CD4-positive, alpha-beta T cell (primary cell): ENCODE data around the gene FRS3. TPM values are rescaled to one million over a fixed set of nuclear protein-coding genes. Genes with fewer than 3 reads are reported as not detected.
"Not testable (repeated sequence)": the region's sequence is repeated elsewhere in the genome, so short reads cannot be mapped to it uniquely, and the experiment has no call there.

ENCODE experiments used
- ATAC-seq: fragments of 200-7000 bp; cut with Tn5 transposase; one replicate; pipeline ENCODE4 v1.10.0; 2022; ENCODE audit warnings: mild to moderate bottlenecking; ENCODE audit not compliant: poor library complexity
- CTCF ChIA-PET: fragments of 350-600 bp; sonication (Branson Sonifier 250); formaldehyde crosslinking; loops from one replicate; lab custom pipeline; 2021; ENCODE audit warnings: antibody characterized with exemption, inconsistent platforms; lab: Charles Lee
- POLR2A ChIA-PET: fragments of 350-600 bp; sonication (Branson Sonifier 250); formaldehyde crosslinking; loops from one replicate; lab custom pipeline; 2021; ENCODE audit warnings: antibody characterized with exemption, inconsistent platforms; lab: Charles Lee
- DNase-seq, 14 experiments: peaks; one replicate each; pipeline ENCODE4 v3.0.0-alpha.2; 2013 to 2020; ENCODE audit warnings: mixed read lengths in 2 of 14
- H3K27ac ChIP-seq, 2 donors: one replicate each; pipeline versions ENCODE4 v1.5.1 to v1.7.0; 2013; ENCODE audit warnings: low read length in 2 of 2, low read depth in 1 of 2, mild to moderate bottlenecking in 1 of 2
- H3K27me3 ChIP-seq, 2 experiments: 1 replicate in 1 of 2; 2 replicates in 1 of 2; pipeline versions ENCODE4 v1.6.1 to v1.7.0; 2013; ENCODE audit warnings: low read length in 2 of 2, control low read depth in 1 of 2, mild to moderate bottlenecking in 1 of 2, moderate library complexity in 1 of 2; ENCODE audit not compliant: insufficient read depth in 2 of 2, control insufficient read depth in 1 of 2
- H3K36me3 ChIP-seq: one replicate; pipeline ENCODE4 v1.6.1; 2013; ENCODE audit warnings: low read length, control low read depth; ENCODE audit not compliant: insufficient read depth
- H3K4me1 ChIP-seq: one replicate; pipeline ENCODE4 v1.6.1; 2013; ENCODE audit warnings: low read length, control low read depth; ENCODE audit not compliant: insufficient read depth
- H3K4me3 ChIP-seq: one replicate; pipeline ENCODE4 v1.5.1; 2013; ENCODE audit warnings: mild to moderate bottlenecking, low read length, moderate library complexity
- H3K9me3 ChIP-seq, 2 experiments: 1 replicate in 1 of 2; 2 replicates in 1 of 2; pipeline versions ENCODE4 v1.6.1 to v1.7.0; 2013; ENCODE audit warnings: low read length in 2 of 2, mild to moderate bottlenecking in 2 of 2, control low read depth in 1 of 2, moderate library complexity in 1 of 2; ENCODE audit not compliant: control insufficient read depth in 1 of 2, insufficient read depth in 1 of 2
- H3K27ac Mint-ChIP-seq: one replicate; pipeline ENCODE4 v1.8.0; 2020; ENCODE audit warnings: mixed read lengths
- H3K27me3 Mint-ChIP-seq: one replicate; pipeline ENCODE4 v1.8.0; 2021; ENCODE audit warnings: mixed read lengths
- H3K36me3 Mint-ChIP-seq: one replicate; pipeline ENCODE4 v1.8.0; 2021; ENCODE audit warnings: low read depth, mixed read lengths
- H3K4me1 Mint-ChIP-seq: one replicate; pipeline ENCODE4 v1.8.0; 2021; ENCODE audit warnings: low read depth, mixed read lengths
- H3K4me3 Mint-ChIP-seq: one replicate; pipeline ENCODE4 v1.8.0; 2020; ENCODE audit warnings: mild to moderate bottlenecking, mixed read lengths
- H3K9me3 Mint-ChIP-seq: one replicate; pipeline ENCODE4 v1.8.0; 2020; ENCODE audit warnings: mixed read lengths
- intact Hi-C, 2 experiments: fragments of 100-400 bp; cut with DNase I in 1 of 2; cut with micrococcal nuclease in 1 of 2; formaldehyde crosslinking; loops; one replicate each; pipeline versions ENCODE4 v1.15.1 to v1.9.0; 2023 to 2025; cut with DNase I, micrococcal nuclease
- total RNA-seq, 174 experiments: library from RNA in 2 of 174; stranded (reverse) in 2 of 174; gene quantifications; one replicate each; pipeline ENCODE4 v1.2.3 and lab custom pipeline; 2021 to 2026
- TF ChIP-seq, protein P1 (sequence below): fragments of 200-600 bp; IDR thresholded peaks from one replicate; pipeline ENCODE4 v1.8.0; 2022; ENCODE audit warnings: antibody characterized with exemption, mild to moderate bottlenecking

Gene FRS3
- total RNA-seq, 2 experiments from 2014 or later: 4.6 to 5.4 TPM

- peaks cover 22% of the 10 kb centered on the region for H3K36me3 Mint-ChIP-seq
- H3K4me1 ChIP-seq: peaks cover 5% of the 10 kb centered on the region
- no peak overlapping the region for H3K4me3 ChIP-seq
- H3K27ac Mint-ChIP-seq: no peak overlapping the region
- H3K27me3 ChIP-seq: no peaks in the 10 kb centered on the region
- H3K27ac ChIP-seq: no peak overlapping the region
- no peaks in the 10 kb centered on the region for H3K9me3 Mint-ChIP-seq
- ATAC-seq: no peak
- H3K36me3 ChIP-seq: peaks cover 31% of the 10 kb centered on the region
- CTCF ChIA-PET: interaction anchor here (1.5 kb wide), 1 partner anchor 19 kb away, joined by 3 read pairs; the partner anchor contains the start of gene TOMM6
- H3K4me3 Mint-ChIP-seq: no peak overlapping the region
- H3K27me3 Mint-ChIP-seq: no peaks in the 10 kb centered on the region
- POLR2A ChIA-PET: no interaction called here
- no peak for DNase-seq
- intact Hi-C loops: no loop called here
- no peaks in the 10 kb centered on the region for H3K9me3 ChIP-seq
- no peaks in the 10 kb centered on the region for H3K4me1 Mint-ChIP-seq
- TF ChIP-seq, protein P1, sequence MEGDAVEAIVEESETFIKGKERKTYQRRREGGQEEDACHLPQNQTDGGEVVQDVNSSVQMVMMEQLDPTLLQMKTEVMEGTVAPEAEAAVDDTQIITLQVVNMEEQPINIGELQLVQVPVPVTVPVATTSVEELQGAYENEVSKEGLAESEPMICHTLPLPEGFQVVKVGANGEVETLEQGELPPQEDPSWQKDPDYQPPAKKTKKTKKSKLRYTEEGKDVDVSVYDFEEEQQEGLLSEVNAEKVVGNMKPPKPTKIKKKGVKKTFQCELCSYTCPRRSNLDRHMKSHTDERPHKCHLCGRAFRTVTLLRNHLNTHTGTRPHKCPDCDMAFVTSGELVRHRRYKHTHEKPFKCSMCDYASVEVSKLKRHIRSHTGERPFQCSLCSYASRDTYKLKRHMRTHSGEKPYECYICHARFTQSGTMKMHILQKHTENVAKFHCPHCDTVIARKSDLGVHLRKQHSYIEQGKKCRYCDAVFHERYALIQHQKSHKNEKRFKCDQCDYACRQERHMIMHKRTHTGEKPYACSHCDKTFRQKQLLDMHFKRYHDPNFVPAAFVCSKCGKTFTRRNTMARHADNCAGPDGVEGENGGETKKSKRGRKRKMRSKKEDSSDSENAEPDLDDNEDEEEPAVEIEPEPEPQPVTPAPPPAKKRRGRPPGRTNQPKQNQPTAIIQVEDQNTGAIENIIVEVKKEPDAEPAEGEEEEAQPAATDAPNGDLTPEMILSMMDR: no peak
Measured at GRCh38 chr6:41768545-41769308, 11.0 kb downstream of the FRS3 start.

DNA sequence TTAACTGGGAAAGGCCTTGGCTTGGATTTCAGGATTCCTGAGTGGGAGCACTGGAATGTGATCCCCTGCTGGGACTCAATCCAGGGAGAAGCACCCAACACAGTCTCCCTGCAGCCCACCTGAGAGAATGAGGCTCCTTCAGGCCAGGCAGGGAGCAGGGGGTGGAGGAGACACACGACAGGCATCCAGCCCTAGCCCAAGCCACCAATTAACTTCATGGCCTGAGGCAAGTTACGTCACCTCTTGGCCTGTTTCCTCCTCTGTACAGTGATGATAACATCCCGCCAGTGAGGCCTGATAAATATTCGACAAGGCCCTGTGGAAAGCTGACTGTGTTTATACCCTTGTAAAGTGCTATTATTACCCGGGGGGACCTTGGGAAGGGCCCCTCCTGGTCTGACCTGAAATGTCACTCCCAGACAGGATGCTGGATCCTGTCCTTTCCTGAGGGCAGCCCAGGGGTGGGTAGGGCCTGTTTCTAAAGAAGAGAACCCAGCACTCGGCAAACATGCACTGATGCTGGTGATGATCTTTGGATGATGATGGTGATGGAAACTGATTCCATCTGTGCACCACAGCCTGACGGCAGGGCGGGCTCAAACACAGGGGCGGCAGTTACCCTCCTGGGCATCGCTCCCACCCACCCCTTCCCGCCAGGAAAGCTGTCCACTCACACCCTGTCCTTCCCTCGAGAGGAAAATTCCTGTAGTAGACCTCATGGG is 12.4 kb downstream of the FRS3 start:
- ChIA-PET POLR2A (no interaction called here), CTCF (no interaction called here)
- DNase-seq (no peak), ATAC-seq (no peak)
- no peaks in the 10 kb centered on the region for H3K9me3 Mint-ChIP-seq
- peaks cover 21% of the 10 kb centered on the region for H3K36me3 ChIP-seq
- intact Hi-C loops: no loop called here
- H3K27ac Mint-ChIP-seq: no peak overlapping the region
- H3K4me3 Mint-ChIP-seq: no peak overlapping the region
- H3K4me1 Mint-ChIP-seq: no peaks in the 10 kb centered on the region
- H3K27me3 ChIP-seq: no peaks in the 10 kb centered on the region
- no peak overlapping the region for H3K27ac ChIP-seq
- no peaks in the 10 kb centered on the region for H3K9me3 ChIP-seq
- peaks cover 5% of the 10 kb centered on the region for H3K4me1 ChIP-seq
- H3K36me3 Mint-ChIP-seq: peaks cover 17% of the 10 kb centered on the region
- H3K27me3 Mint-ChIP-seq: no peaks in the 10 kb centered on the region
- TF ChIP-seq, protein P1: no peak
- H3K4me3 ChIP-seq: no peak overlapping the region

- H3K9me3 Mint-ChIP-seq, H3K27ac ChIP-seq, ATAC-seq, H3K36me3 Mint-ChIP-seq, H3K27ac Mint-ChIP-seq, POLR2A ChIA-PET, H3K4me3 Mint-ChIP-seq, DNase-seq, H3K9me3 ChIP-seq, H3K4me1 ChIP-seq, H3K27me3 ChIP-seq, intact Hi-C loops, H3K4me1 Mint-ChIP-seq, H3K27me3 Mint-ChIP-seq, H3K4me3 ChIP-seq, CTCF ChIA-PET: not testable (repeated sequence)
- peaks cover 10% of the 10 kb centered on the region for H3K36me3 ChIP-seq
Measured at GRCh38 chr6:41766043-41766664, 13.5 kb downstream of the FRS3 start.
